ENCODE data around the gene GPA33.

GRCh38 chr1:167107456-167107855 is 17.3 kb upstream of the GPA33 start:
- TF ChIP-seq CTCF (IDR thresholded peaks at IDR 0.05; ENCODE audit: low read depth, low read length): no peak
- TF ChIP-seq EZH2phosphoT487 (IDR thresholded peaks at IDR 0.05; ENCODE audit: low read depth): no peak

Measured in OCI-LY3 (cell line).